Measurements from ENCODE around the gene DUT. TPM values are rescaled to one million over a fixed set of nuclear protein-coding genes. Genes with fewer than 3 reads are reported as not detected.
A peak's percentile ranks its signal among the peaks of the same experiment; 100 is the strongest.

DUT gene
- total RNA-seq, 1 donor, result 45.3 TPM

- peak; percentile 75 for DNase-seq (ENCODE audit: low read depth)
- TF ChIP-seq CTCF (IDR thresholded peaks at IDR 0.05; ENCODE audit: insufficient read depth, low read depth, low read length), result no peak
- no peak overlapping the region for H3K4me3 ChIP-seq (ENCODE audit: low read depth, low read length)
These were observed 42.7 kb downstream of the DUT start for GRCh38 chr15:48373821-48374451.

GRCh38 chr15:48374472-48374871 is 43.2 kb downstream of the DUT start:
- no peak overlapping the region for H3K4me3 ChIP-seq (ENCODE audit: low read depth, low read length)
- no peak for DNase-seq (ENCODE audit: low read depth)

GRCh38 chr15:48375767-48376166 is 44.5 kb downstream of the DUT start:
- no peak for DNase-seq (ENCODE audit: low read depth)
- no peak for TF ChIP-seq CTCF (IDR thresholded peaks at IDR 0.05; ENCODE audit: insufficient read depth, low read depth, low read length)
- no peak overlapping the region for H3K4me3 ChIP-seq (ENCODE audit: low read depth, low read length)

More at GRCh38 chr15:48374472-48374871, 43.2 kb downstream of the DUT start:
- TF ChIP-seq CTCF (IDR thresholded peaks at IDR 0.05; ENCODE audit: insufficient read depth, low read depth, low read length), result no peak

GRCh38 chr15:48380198-48380597 is 49.0 kb downstream of the DUT start:
- H3K4me3 ChIP-seq (ENCODE audit: low read depth, low read length), result no peak overlapping the region
- no peak for DNase-seq (ENCODE audit: low read depth)
- no peak for TF ChIP-seq CTCF (IDR thresholded peaks at IDR 0.05; ENCODE audit: insufficient read depth, low read depth, low read length)

- TF ChIP-seq CTCF (IDR thresholded peaks at IDR 0.05; ENCODE audit: insufficient read depth, low read depth, low read length), result no peak
- no peak overlapping the region for H3K4me3 ChIP-seq (ENCODE audit: low read depth, low read length)
- no peak for DNase-seq (ENCODE audit: low read depth)
These were observed 50.6 kb downstream of the DUT start for GRCh38 chr15:48381861-48382260.

GRCh38 chr15:48383031-48383430 is 51.8 kb downstream of the DUT start:
- DNase-seq (ENCODE audit: low read depth), result no peak
- no peak overlapping the region for H3K4me3 ChIP-seq (ENCODE audit: low read depth, low read length)
- no peak for TF ChIP-seq CTCF (IDR thresholded peaks at IDR 0.05; ENCODE audit: insufficient read depth, low read depth, low read length)

GRCh38 chr15:48384616-48385015 is 53.4 kb downstream of the DUT start:
- no peak for TF ChIP-seq CTCF (IDR thresholded peaks at IDR 0.05; ENCODE audit: insufficient read depth, low read depth, low read length)
- no peak overlapping the region for H3K4me3 ChIP-seq (ENCODE audit: low read depth, low read length)
- no peak for DNase-seq (ENCODE audit: low read depth)

Measured in fibroblast of villous mesenchyme (primary cell).